ENCODE measurements around the gene FCN1. TPM values are rescaled to one million over a fixed set of nuclear protein-coding genes. Genes with fewer than 3 reads are reported as not detected.

Gene FCN1
- total RNA-seq (2014; rRNA removed): not detected in 2 replicates
- not detected for Bru-seq, nascent RNA
- not detected for BruChase-seq, experiment 1, labeled RNA remaining after a 6-hour chase
- not detected for BruChase-seq, experiment 2, labeled RNA remaining after a 2-hour chase
- long read RNA-seq: 0 reads

GRCh38 chr9:134917431-134918373 lies at the start of gene FCN1:
Gene FCN1 (minus strand): TSS chr9:134917912. CDS start chr9:134917871, 41 bp downstream.
- intact Hi-C loops (cut with micrococcal nuclease): no loop called here
- no TSS peak for BruUV-seq (replicated peaks)
- Histone ChIP-seq H3K9me3 (ENCODE audit: low read length) (no peaks in the 10 kb centered on the region), H3K27me3 (ENCODE audit: low read length) (peaks cover 15% of the 10 kb centered on the region), H3K4me1 (ENCODE audit: insufficient read depth, low read length) (no peaks in the 10 kb centered on the region), H3K27ac (ENCODE audit: low read length) (no peak within 1 kb of the TSS), H3K36me3 (ENCODE audit: low read depth, low read length) (no peaks in the 10 kb centered on the region), H3F3A (ENCODE audit: low read length, unreplicated experiment) (no peaks in the 10 kb centered on the region), H4K20me1 (ENCODE audit: low read length) (no peaks in the 10 kb centered on the region), H2AFZ (ENCODE audit: low read length) (no peak within 1 kb of the TSS), H3K4me3 (ENCODE audit: low read length) (no peak within 1 kb of the TSS), H3K9me2 (replicated peaks; ENCODE audit: low read length) (no peaks in the 10 kb centered on the region), H3K4me2 (ENCODE audit: low read length) (no peak within 1 kb of the TSS), H3K79me2 (ENCODE audit: low read length) (no peaks in the 10 kb centered on the region), H3K9ac (ENCODE audit: low read length) (no peak within 1 kb of the TSS)
- ChIA-PET POLR2A (ENCODE audit: unreplicated experiment) (no interaction called here), CTCF (no interaction called here)
- ATAC-seq (no peak), DNase-seq (no peak)
- no peak for TF ChIP-seq EZH2 (IDR thresholded peaks at IDR 0.05; ENCODE audit: low read length, unreplicated experiment)
- no peak for TF ChIP-seq EZH2phosphoT487 (IDR thresholded peaks at IDR 0.05; ENCODE audit: borderline replicate concordance, low read length)
- TF ChIP-seq, protein P1, sequence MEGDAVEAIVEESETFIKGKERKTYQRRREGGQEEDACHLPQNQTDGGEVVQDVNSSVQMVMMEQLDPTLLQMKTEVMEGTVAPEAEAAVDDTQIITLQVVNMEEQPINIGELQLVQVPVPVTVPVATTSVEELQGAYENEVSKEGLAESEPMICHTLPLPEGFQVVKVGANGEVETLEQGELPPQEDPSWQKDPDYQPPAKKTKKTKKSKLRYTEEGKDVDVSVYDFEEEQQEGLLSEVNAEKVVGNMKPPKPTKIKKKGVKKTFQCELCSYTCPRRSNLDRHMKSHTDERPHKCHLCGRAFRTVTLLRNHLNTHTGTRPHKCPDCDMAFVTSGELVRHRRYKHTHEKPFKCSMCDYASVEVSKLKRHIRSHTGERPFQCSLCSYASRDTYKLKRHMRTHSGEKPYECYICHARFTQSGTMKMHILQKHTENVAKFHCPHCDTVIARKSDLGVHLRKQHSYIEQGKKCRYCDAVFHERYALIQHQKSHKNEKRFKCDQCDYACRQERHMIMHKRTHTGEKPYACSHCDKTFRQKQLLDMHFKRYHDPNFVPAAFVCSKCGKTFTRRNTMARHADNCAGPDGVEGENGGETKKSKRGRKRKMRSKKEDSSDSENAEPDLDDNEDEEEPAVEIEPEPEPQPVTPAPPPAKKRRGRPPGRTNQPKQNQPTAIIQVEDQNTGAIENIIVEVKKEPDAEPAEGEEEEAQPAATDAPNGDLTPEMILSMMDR (conservative IDR thresholded peaks at IDR 0.05; ENCODE audit: low read depth, low read length): no peak

DNA sequence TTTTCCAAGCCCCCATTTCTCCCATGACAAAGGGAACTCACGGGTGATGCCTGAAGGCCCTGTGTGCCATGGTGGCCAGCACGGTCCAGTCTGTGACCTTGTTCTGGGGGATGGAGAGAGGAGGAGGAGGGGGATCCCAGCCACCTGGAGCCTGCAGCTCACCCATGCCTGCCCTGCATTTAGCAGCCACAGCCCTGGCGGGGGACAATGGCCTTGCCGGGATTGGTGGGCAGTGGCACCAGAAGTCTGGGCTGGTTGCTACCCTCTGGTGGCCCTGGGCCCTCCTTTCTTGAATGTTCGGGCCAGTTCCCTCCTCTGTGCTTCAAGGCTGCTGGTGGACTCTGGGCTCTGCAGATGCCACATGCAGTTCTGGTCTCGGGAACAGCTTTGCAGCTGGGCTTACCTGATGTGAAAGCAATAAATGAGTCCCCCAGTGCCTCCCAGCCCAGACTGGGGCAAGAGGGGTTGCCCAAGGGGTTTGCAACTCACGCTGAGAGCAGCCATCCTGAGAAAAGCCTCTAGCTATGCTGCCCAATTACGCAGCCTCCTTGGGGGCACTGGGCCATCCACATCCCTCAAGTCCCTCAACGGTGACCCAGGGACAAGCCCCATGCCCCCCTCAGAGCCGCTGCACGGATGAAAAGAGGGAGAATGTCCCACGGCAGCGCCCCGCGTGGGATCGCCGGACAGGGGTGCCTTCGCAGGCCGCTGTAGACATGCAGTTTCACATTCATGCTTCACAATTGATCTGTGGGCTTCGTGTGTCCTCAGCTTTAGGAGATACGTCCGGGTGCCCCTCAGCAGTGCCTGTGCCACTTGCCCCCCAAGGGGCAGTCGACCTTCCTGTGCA lies 49.2 kb upstream of the FCN1 start:
- Histone ChIP-seq H3K79me2 (ENCODE audit: low read length) (no peaks in the 10 kb centered on the region), H2AFZ (ENCODE audit: low read length) (no peak overlapping the region), H3K27ac (ENCODE audit: low read length) (no peak overlapping the region), H3K27me3 (ENCODE audit: low read length) (0 out of 2 replicates have a peak, but pooled peaks cover 3% of the 10 kb centered on the region), H3K9ac (ENCODE audit: low read length) (no peak overlapping the region), H3F3A (ENCODE audit: low read length, unreplicated experiment) (no peaks in the 10 kb centered on the region), H4K20me1 (ENCODE audit: low read length) (no peaks in the 10 kb centered on the region), H3K36me3 (ENCODE audit: low read depth, low read length) (no peaks in the 10 kb centered on the region), H3K9me2 (replicated peaks; ENCODE audit: low read length) (no peaks in the 10 kb centered on the region), H3K4me3 (ENCODE audit: low read length) (no peak overlapping the region), H3K9me3 (ENCODE audit: low read length) (no peaks in the 10 kb centered on the region), H3K4me1 (ENCODE audit: insufficient read depth, low read length) (no peaks in the 10 kb centered on the region), H3K4me2 (ENCODE audit: low read length) (no peak overlapping the region)
- intact Hi-C loops (cut with micrococcal nuclease): no loop called here
- DNase-seq: no peak
- ATAC-seq: no peak
- BruUV-seq (replicated peaks): no TSS peak
- ChIA-PET POLR2A (ENCODE audit: unreplicated experiment) (no interaction called here), CTCF (no interaction called here)
- no peak for TF ChIP-seq EZH2phosphoT487 (IDR thresholded peaks at IDR 0.05; ENCODE audit: borderline replicate concordance, low read length)
- no peak for TF ChIP-seq EZH2 (IDR thresholded peaks at IDR 0.05; ENCODE audit: low read length, unreplicated experiment)
- TF ChIP-seq, protein P1 (conservative IDR thresholded peaks at IDR 0.05; ENCODE audit: low read depth, low read length): no peak
